IMR-90 (cell line): Measurements from ENCODE around the gene GRB10. TPM values are rescaled to one million over a fixed set of nuclear protein-coding genes. Genes with fewer than 3 reads are reported as not detected.
"Not testable (repeated sequence)": the region's sequence is repeated elsewhere in the genome, so short reads cannot be mapped to it uniquely, and the experiment has no call there.

Source experiments
- ATAC-seq: fragments of 200-7000 bp; cut with Tn5 transposase; 2 replicates; pipeline ENCODE4 v1.9.1; 2020; ENCODE audit warnings: low read depth, mild to moderate bottlenecking, moderate library complexity
- BruUV-seq: library from RNA; stranded (reverse); fragments of 400-500 nt; replicated peaks from 2 replicates; lab custom pipeline; 2021; lab: Mats Ljungman, UMichigan
- CTCF ChIA-PET: fragments of 300-600 bp; formaldehyde crosslinking; extraction: SDS; loops from one replicate; lab custom pipeline; 2021; ENCODE audit warnings: antibody characterized with exemption; lab: Yijun Ruan, JAX
- POLR2A ChIA-PET: fragments of 300-600 bp; sonication (Branson Sonifier 250); formaldehyde crosslinking; loops from one replicate; lab custom pipeline; 2022; ENCODE audit warnings: antibody characterized with exemption; ENCODE audit not compliant: unreplicated experiment; lab: Charles Lee
- DNase-seq: peaks from one replicate; pipeline ENCODE4 v3.0.0; 2013
- H2AFZ ChIP-seq: replicated peaks from 2 replicates; pipeline ENCODE3; 2013; ENCODE audit warnings: low read length, mild to moderate bottlenecking; ENCODE audit not compliant: poor library complexity
- H2AK5ac ChIP-seq: 2 replicates; pipeline ENCODE4 v1.6.1; 2013; ENCODE audit warnings: low read depth, low read length, inconsistent platforms
- H2AK9ac ChIP-seq: replicated peaks from 2 replicates; pipeline ENCODE3; 2013; ENCODE audit warnings: mild to moderate bottlenecking, low read depth, low read length, moderate library complexity; ENCODE audit not compliant: poor library complexity
- H2BK120ac ChIP-seq: 2 replicates; pipeline ENCODE4 v1.6.1; 2013; ENCODE audit warnings: low read depth, low read length, inconsistent platforms
- H2BK15ac ChIP-seq: 3 replicates; pipeline ENCODE4 v1.6.1; 2013; ENCODE audit warnings: low read depth, low read length, inconsistent platforms
- H2BK20ac ChIP-seq: 2 replicates; pipeline ENCODE4 v1.6.1; 2013; ENCODE audit warnings: low read depth, mild to moderate bottlenecking, inconsistent platforms, low read length, moderate library complexity
- H2BK5ac ChIP-seq: 2 replicates; pipeline ENCODE4 v1.6.1; 2013; ENCODE audit warnings: mild to moderate bottlenecking, low read depth, low read length, inconsistent platforms; ENCODE audit not compliant: poor library complexity, severe bottlenecking
- H3K14ac ChIP-seq: replicated peaks from 2 replicates; pipeline ENCODE4 v1.6.1; 2013; ENCODE audit warnings: low read depth, low read length, inconsistent platforms
- H3K18ac ChIP-seq: 2 replicates; pipeline ENCODE4 v1.6.1; 2013; ENCODE audit warnings: low read depth, low read length, control low read depth
- H3K23ac ChIP-seq: 2 replicates; pipeline ENCODE4 v1.6.1; 2013; ENCODE audit warnings: low read depth, low read length, inconsistent platforms
- H3K27ac ChIP-seq: 2 replicates; pipeline ENCODE4 v1.5.1; 2013; ENCODE audit warnings: mild to moderate bottlenecking, control low read depth, low read length; ENCODE audit not compliant: insufficient read depth
- H3K27me3 ChIP-seq: 2 replicates; pipeline ENCODE4 v1.6.1; 2013; ENCODE audit warnings: low read length; ENCODE audit not compliant: control insufficient read depth, insufficient read depth
- H3K36me3 ChIP-seq: 2 replicates; pipeline ENCODE4 v1.6.1; 2013; ENCODE audit warnings: low read length, mixed read lengths; ENCODE audit not compliant: control insufficient read depth, insufficient read depth
- H3K4ac ChIP-seq: 2 replicates; pipeline ENCODE4 v1.6.1; 2013; ENCODE audit warnings: low read depth, low read length, inconsistent platforms
- H3K4me1 ChIP-seq: 2 replicates; pipeline ENCODE4 v1.6.1; 2013; ENCODE audit warnings: low read length, mixed read lengths; ENCODE audit not compliant: control insufficient read depth, insufficient read depth
- H3K4me2 ChIP-seq: 2 replicates; pipeline ENCODE4 v1.6.1; 2013; ENCODE audit warnings: low read depth, mild to moderate bottlenecking, control low read depth, low read length, moderate library complexity
- H3K4me3 ChIP-seq: 2 replicates; pipeline ENCODE4 v1.5.1; 2013; ENCODE audit warnings: low read depth, mild to moderate bottlenecking, control low read depth, low read length, moderate library complexity; ENCODE audit not compliant: insufficient read depth
- H3K56ac ChIP-seq: 2 replicates; pipeline ENCODE4 v1.6.1; 2013; ENCODE audit warnings: low read length, inconsistent platforms; ENCODE audit not compliant: insufficient read depth; ENCODE audit errors: extremely low read depth
- H3K79me1 ChIP-seq, 2 experiments: 2 replicates each; pipeline ENCODE4 v1.6.1; 2013; ENCODE audit warnings: low read length in 2 of 2, inconsistent platforms in 1 of 2, low read depth in 1 of 2
- H3K9ac ChIP-seq: 2 replicates; pipeline ENCODE4 v1.6.1; 2013; ENCODE audit warnings: low read depth, low read length, control low read depth
- H3K9me1 ChIP-seq: 2 replicates; pipeline ENCODE4 v1.6.1; 2013; ENCODE audit warnings: low read length, inconsistent platforms; ENCODE audit not compliant: insufficient read depth
- H3K9me3 ChIP-seq: 2 replicates; pipeline ENCODE4 v1.6.1; 2013; ENCODE audit warnings: low read length; ENCODE audit not compliant: control insufficient read depth, insufficient read depth
- H4K20me1 ChIP-seq: 2 replicates; pipeline ENCODE4 v1.6.1; 2013; ENCODE audit warnings: low read length, inconsistent platforms; ENCODE audit not compliant: insufficient read depth
- H4K5ac ChIP-seq: 2 replicates; pipeline ENCODE4 v1.6.1; 2013; ENCODE audit warnings: mild to moderate bottlenecking, low read depth, low read length, control low read depth
- H4K8ac ChIP-seq, 2 experiments: 2 replicates each; pipeline ENCODE4 v1.6.1; 2013; ENCODE audit warnings: low read depth in 2 of 2, low read length in 2 of 2, control low read depth in 1 of 2, inconsistent platforms in 1 of 2
- H4K91ac ChIP-seq: 2 replicates; pipeline ENCODE4 v1.6.1; 2013; ENCODE audit warnings: low read depth, low read length, inconsistent platforms; ENCODE audit not compliant: insufficient read depth
- RAD21 ChIP-seq: IDR thresholded peaks from 2 replicates; pipeline ENCODE4 v1.6.1; 2012; ENCODE audit warnings: low read length, improper control_type of control experiment
- RCOR1 ChIP-seq: IDR thresholded peaks from 2 replicates; pipeline ENCODE4 v1.6.1; 2012; ENCODE audit warnings: mild to moderate bottlenecking, low read length, improper control_type of control experiment; ENCODE audit not compliant: insufficient replicate concordance
- WGBS, 2 experiments: methylation state at CpG; one replicate each; pipeline versions ENCODE4 v1.1.5 to v1.1.7; 2013; ENCODE audit warnings: missing lambda C conversion rate in 2 of 2; ENCODE audit not compliant: insufficient read length in 1 of 2; ENCODE audit errors: extremely low coverage in 2 of 2; 5-methylcytosine and 5-hydroxymethylcytosine counted together
- dilution Hi-C: fragments of 300-500 bp; cut with HindIII; formaldehyde crosslinking; loops from one replicate; pipeline ENCODE4 v1.14.3; 2018; ENCODE audit warnings: low sequenced_read_pairs; ENCODE audit not compliant: unreplicated experiment
- in situ Hi-C: fragments of 300-500 bp; cut with MboI; formaldehyde crosslinking; loops from 3 replicates; pipeline ENCODE4 v1.14.3; 2019; ENCODE audit warnings: low sequenced_read_pairs, inconsistent platforms, mixed read lengths
- intact Hi-C: fragments of 100-400 bp; cut with micrococcal nuclease; formaldehyde crosslinking; loops from 2 replicates; pipeline ENCODE4 v1.10.0; 2022
- polyA plus RNA-seq, 3 experiments: library from polyadenylated mRNA; depleted of rRNA; stranded (reverse); fragments of >200 nt; gene quantifications; 2 replicates each; pipeline ENCODE4 v1.2.3, GENCODE V29; 2012; ENCODE audit warnings: low replicate concordance in 1 of 3
- total RNA-seq: library from RNA; depleted of rRNA; stranded (reverse); fragments of >200 nt; gene quantifications from 2 replicates; pipeline ENCODE4 v1.2.3, GENCODE V29; 2012

GRB10 gene
- total and polyA plus RNA-seq, 2 of the 4 experiments (the other 2 are of a cell fraction) = 6.3 to 15.1 TPM

DNA sequence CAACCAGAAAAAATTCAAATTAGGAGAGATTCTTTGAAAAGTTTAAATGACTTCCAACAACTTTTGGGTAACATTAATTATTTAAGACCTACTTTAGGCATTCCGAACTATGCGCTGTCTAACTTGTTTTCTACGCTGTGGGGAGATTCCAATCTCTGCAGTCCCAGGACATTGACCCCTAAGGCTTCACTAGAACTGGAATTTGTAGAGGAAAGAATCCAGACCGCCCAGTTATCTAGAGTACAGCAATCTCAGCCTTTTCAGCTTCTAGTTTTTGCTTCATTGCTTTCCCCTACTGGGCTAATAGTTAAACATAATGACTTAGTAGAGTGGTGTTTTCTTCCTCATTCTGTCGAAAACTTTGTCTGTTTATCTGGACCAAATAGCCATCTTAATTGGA is 202.6 kb downstream of the GRB10 start:
- Histone ChIP-seq H3K18ac (no peak overlapping the region), H3K9ac (no peak overlapping the region), H3K14ac (no peak overlapping the region), H3K4me3 (no peak overlapping the region), H3K56ac (no peak overlapping the region), H3K4ac (no peak overlapping the region), H4K8ac (no peak overlapping the region), H3K27ac (no peak overlapping the region), H3K9me3 (no peaks in the 10 kb centered on the region), H2AFZ (no peak overlapping the region), H2AK9ac (no peak overlapping the region), H4K20me1 (no peaks in the 10 kb centered on the region), H3K27me3 (no peaks in the 10 kb centered on the region), H4K5ac (no peak overlapping the region), H4K91ac (no peak overlapping the region), H2BK5ac (no peak overlapping the region), H3K36me3 (no peaks in the 10 kb centered on the region), H3K4me2 (no peak overlapping the region), H3K79me1 (no peaks in the 10 kb centered on the region), H3K23ac (no peak overlapping the region), H2BK20ac (no peak overlapping the region), H2AK5ac (no peak overlapping the region), H3K4me1 (no peaks in the 10 kb centered on the region), H2BK120ac (no peak overlapping the region), H2BK15ac (no peak overlapping the region), H3K9me1 (no peaks in the 10 kb centered on the region)
- intact Hi-C loops (no loop called here), dilution Hi-C loops (no loop called here), in situ Hi-C loops (no loop called here)
- 100% methylated on average over 2 of the region's 5 CpGs; no CpG with 5 or more reads in 1 of the 2 experiments for WGBS, 2 experiments
- DNase-seq (no peak), ATAC-seq (no peak)
- BruUV-seq = no TSS peak
- CTCF ChIA-PET = no interaction called here
- TF ChIP-seq RCOR1 (no peak), RAD21 (no peak)
- POLR2A ChIA-PET = no interaction called here

GRCh38 chr7:50578105-50578504 is 204.6 kb downstream of the GRB10 start:
- intact Hi-C loops = loop anchor here (10.0 kb wide), 1 partner anchor 73 kb away; no protein-coding TSS in a partner anchor
- H3K9me1 ChIP-seq, H3K56ac ChIP-seq, H4K8ac ChIP-seq, H2AFZ ChIP-seq, H3K27ac ChIP-seq, H2AK5ac ChIP-seq, DNase-seq, H3K23ac ChIP-seq, H3K4ac ChIP-seq, H3K4me1 ChIP-seq, H2BK20ac ChIP-seq, H4K91ac ChIP-seq, H3K9me3 ChIP-seq, CTCF ChIA-PET, H2BK5ac ChIP-seq, H3K18ac ChIP-seq, H3K9ac ChIP-seq, in situ Hi-C loops, H3K4me3 ChIP-seq, H4K5ac ChIP-seq, H2AK9ac ChIP-seq, H2BK120ac ChIP-seq, ATAC-seq, H2BK15ac ChIP-seq, BruUV-seq, POLR2A ChIA-PET, H3K27me3 ChIP-seq, H3K14ac ChIP-seq, dilution Hi-C loops, H4K20me1 ChIP-seq, H3K36me3 ChIP-seq, H3K79me1 ChIP-seq, H3K4me2 ChIP-seq: not testable (repeated sequence)
- WGBS, 2 experiments = no CpG with 5 or more reads among the region's 4 CpGs
